Central memory CD4-positive, alpha-beta T cell (primary cell): ENCODE measurements around the gene IFNA5.

Experiments
- DNase-seq: peaks from one replicate; pipeline ENCODE4 v3.0.0; 2022
- total RNA-seq, 3 experiments: gene quantifications; one replicate each; lab custom pipeline; 2026; lab: John Stamatoyannopoulos, UW

IFNA5 gene
- 0 to 0.04 (median 0) reads per million in 3 experiments for total RNA-seq

- DNase-seq = no peak
Measured at GRCh38 chr9:21305213-21305612, at the start of gene IFNA5. TSS of gene IFNA5 (minus strand) at chr9:21305313. CDS start at chr9:21305256, 57 bp downstream.

- no peak for DNase-seq
Measured at GRCh38 chr9:21350787-21351186, 45.7 kb upstream of the IFNA5 start, which contains the start of gene IFNA6. TSS of gene IFNA6 (minus strand) at chr9:21350887. CDS start at chr9:21350887, 0 bp downstream.

GRCh38 chr9:21348430-21348970 lies 43.4 kb upstream of the IFNA5 start:
- DNase-seq = no peak

- no peak for DNase-seq
Measured at GRCh38 chr9:21340735-21341134, 35.6 kb upstream of the IFNA5 start.

- no peak for DNase-seq
Measured at GRCh38 chr9:21336457-21336856, 31.3 kb upstream of the IFNA5 start.

GRCh38 chr9:21334701-21335632 lies 29.9 kb upstream of the IFNA5 start, which contains the start of gene KLHL9:
TSS of gene KLHL9 (minus strand) at chr9:21335404. CDS start at chr9:21334859, 545 bp downstream.
- DNase-seq = peak; percentile 85

- DNase-seq = no peak
Measured at GRCh38 chr9:21333226-21333625, 28.1 kb upstream of the IFNA5 start.

- no peak for DNase-seq
Measured at GRCh38 chr9:21331676-21332402, 26.7 kb upstream of the IFNA5 start.

GRCh38 chr9:21326526-21327139 lies 21.5 kb upstream of the IFNA5 start:
- DNase-seq = peak; percentile 56

GRCh38 chr9:21324047-21324446 lies 18.9 kb upstream of the IFNA5 start:
- no peak for DNase-seq

GRCh38 chr9:21322911-21323461 lies 17.9 kb upstream of the IFNA5 start:
- no peak for DNase-seq

GRCh38 chr9:21320465-21320864 lies 15.4 kb upstream of the IFNA5 start:
- no peak for DNase-seq

GRCh38 chr9:21317956-21318923 lies 13.1 kb upstream of the IFNA5 start:
- DNase-seq = peak; percentile 23

- no peak for DNase-seq
Measured at GRCh38 chr9:21316860-21317259, 11.7 kb upstream of the IFNA5 start.

GRCh38 chr9:21316032-21316842 lies 11.1 kb upstream of the IFNA5 start:
- no peak for DNase-seq

GRCh38 chr9:21314152-21314551 lies 9.0 kb upstream of the IFNA5 start:
- no peak for DNase-seq

- no peak for DNase-seq
Measured at GRCh38 chr9:21311889-21312288, 6.8 kb upstream of the IFNA5 start.

- DNase-seq = no peak
Measured at GRCh38 chr9:21295992-21296391, 9.1 kb downstream of the IFNA5 start.

GRCh38 chr9:21294904-21295538 lies 10.1 kb downstream of the IFNA5 start:
- DNase-seq = no peak

- no peak for DNase-seq
Measured at GRCh38 chr9:21294364-21294774, 10.7 kb downstream of the IFNA5 start.
